ENCODE measurements around the gene RAD18.

Gene RAD18

DNA sequence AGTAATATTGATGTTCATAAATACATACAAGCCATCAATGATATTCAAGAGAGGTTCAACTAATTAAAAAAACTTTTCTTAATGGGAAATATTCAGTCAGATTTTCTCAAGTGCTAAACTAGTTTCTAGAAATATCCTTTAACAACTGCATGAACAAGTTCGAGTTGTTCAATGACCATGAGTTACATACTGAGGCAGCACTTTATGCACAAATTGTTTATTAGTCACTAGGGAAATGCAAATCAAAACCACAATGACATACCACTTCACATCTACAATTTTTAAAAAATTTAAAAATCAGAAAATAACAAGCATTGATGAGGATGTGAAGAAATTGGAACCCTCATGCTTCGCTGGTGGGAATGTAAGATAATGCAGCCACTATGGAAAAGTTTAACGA lies 62.4 kb downstream of the RAD18 start:
- DNase-seq (ENCODE audit: low read depth in 2 of 3, low spot score in 1 of 3) = no peak

DNA sequence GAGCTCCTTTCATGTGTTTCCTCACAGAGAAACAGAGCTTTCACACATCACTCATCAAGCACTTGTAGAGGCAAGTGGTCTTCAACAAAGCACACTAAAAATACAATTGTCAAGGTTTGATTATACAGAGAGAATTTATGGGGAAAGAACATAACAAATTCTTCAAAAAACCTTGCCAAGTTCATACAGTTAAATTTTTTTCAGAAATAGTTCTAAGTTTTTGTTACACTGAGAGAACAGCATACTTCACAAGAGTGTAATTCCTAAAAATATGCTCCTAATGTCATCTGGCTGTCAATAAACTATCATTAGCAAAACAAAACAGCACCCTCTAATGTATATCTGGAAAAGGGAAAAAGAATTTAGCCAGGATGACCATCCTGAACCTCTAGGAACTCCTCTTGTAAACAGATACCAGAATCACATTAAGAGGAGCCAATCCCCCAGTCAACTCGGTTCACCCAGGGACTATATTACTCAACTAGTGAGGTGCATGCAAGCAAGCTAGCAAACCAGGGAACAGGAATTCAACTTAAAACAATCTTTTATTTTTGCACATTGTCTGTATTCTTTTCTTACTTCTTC lies 63.3 kb downstream of the RAD18 start:
- no peak for DNase-seq (ENCODE audit: low read depth in 2 of 3, low spot score in 1 of 3)

DNA sequence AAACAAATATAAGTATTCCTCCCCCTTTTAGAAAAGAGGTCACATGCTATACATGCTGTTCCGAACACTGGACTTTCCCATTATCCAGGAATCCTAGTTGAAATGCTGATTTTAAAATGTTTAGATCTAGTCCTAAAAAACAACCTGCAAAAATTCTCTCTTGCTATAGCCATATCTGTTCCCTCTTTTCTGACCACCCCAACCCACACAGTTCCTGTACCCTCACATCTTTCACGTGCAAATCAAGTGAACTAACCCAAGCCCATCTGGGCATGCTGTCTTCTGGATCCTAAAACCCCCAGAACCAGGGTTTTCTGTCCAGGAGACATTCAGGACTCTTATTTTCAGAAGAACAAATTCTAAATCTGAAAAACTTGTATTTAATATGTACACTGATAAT lies 67.4 kb downstream of the RAD18 start:
- no peak for DNase-seq (ENCODE audit: low read depth in 2 of 3, low spot score in 1 of 3)

DNA sequence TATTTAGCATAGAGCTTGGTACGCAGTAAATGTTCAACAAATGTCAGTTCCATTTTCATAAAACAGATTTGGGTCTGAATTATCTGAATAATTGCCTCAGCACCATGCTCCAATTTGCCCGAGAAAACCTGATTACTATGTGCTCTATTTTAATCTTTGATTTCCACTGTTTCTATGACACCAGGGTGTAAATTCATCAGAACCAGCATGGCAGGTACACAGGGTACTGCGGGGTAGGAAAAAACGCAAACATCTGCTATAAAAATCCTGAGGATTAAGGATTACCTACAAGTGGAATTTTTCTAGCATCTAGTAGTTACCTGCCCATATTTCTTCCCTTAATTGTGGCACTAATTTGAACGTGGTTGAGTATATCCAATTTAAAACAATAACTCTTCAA lies 70.3 kb downstream of the RAD18 start:
- DNase-seq (ENCODE audit: low read depth in 2 of 3, low spot score in 1 of 3) = no peak

DNA sequence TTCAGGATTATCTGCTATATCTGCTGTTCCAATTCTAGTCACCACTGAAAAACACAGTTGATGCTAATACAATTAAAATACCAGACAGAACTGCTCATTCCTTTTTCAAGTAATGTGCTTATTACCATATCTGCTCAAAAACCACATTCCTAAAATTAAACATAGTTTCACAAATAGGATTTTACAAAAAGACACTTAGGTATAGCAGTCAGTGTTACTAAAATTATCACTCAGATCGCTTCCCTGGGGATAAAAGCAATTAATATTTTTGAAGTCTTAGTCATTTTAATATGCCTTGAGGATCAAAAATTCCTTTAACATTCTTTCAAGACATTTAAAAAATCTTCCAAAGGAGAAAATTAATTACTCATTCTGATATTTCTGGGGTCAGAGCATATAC lies 71.5 kb downstream of the RAD18 start:
- no peak for DNase-seq (ENCODE audit: low read depth in 2 of 3, low spot score in 1 of 3)

DNA sequence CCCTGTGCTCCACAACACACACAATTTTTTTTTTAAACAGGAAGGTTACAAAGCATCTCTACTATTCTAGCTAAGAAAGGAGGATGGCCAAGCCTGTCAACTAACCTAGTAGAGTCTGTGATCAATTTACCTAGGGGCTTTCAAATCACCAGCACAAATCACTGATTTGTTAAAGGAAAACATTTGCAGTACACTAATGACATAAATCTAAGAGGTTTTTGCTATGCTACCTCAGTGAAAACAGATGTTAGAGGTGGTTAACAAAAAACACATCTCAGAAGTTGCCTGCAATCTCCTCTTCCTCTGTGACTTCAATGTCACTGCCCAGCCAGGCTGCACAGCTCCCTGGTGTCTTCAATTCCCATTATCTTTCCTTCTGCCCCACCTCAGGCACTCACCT lies 72.0 kb downstream of the RAD18 start:
- no peak for DNase-seq (ENCODE audit: low read depth in 2 of 3, low spot score in 1 of 3)

DNA sequence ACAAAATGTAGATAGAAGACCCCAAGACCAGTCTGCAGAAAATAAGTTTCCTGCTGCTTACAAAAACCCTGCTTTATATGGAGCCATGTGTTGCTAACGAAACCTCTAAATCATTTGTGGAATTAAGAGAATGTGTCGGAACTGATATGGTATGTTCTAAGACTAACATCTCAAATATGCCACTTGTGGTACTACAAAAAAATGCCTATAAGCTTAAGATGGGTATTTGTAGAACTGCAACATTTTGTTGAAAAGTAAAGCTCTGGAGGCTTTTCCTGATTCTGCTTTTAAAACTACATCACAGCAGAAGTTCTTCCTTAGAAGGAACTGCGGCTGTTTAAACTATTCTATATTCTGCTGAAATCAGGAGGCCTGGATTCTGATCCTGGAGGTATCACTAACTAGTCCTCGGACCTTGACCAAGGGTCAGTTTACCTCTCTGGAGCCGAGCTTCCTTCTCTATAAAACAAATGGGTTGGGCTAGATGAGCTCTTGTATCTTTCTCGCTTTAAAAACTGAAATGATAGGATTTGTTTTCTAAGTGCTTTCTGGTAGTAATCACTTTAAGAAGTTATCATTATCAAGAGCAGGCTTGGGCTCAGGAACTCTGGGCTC lies 74.9 kb downstream of the RAD18 start:
- DNase-seq (ENCODE audit: low read depth in 2 of 3, low spot score in 1 of 3) = no peak

DNA sequence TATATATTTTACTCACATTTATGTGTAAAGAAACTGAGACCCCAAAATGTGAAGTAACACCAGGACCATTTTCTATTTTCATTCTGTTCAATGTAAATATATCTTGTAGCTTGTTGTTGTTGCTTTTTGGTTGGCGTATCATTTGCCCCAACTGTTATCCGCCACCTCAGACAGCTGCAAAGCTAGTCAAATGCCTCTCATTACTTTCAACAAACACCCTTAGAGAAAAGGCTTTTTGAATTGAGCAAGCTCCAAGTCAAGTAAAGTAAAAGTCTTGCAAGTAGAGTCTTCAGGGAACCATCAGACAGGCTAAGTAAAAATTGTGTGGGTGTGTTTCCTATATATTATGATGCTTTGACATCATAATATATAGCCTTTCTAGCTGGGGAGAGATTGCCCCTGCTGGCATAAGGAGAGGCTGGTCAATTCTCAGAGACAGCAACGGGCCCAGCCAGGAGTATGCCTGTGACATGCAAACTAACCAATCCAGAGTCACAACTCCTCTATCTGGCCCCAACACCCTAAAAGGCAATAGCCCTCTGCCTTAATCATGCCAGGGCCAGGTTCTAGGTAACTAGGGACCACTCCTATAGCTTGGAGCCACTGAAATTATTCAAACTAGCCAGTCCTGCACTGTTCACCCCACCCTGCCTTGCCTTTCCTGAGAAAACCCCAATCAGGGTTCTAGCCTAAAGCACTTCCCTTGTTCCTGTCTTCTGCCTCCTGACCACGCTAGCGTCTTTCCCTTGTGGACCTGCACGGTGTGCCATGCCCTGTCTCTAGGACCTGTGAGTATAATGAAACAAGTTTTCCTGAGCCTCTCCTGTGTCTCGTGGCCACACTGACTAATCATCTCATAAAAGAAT lies 75.6 kb downstream of the RAD18 start:
- DNase-seq (ENCODE audit: low read depth in 2 of 3, low spot score in 1 of 3) = no peak

DNA sequence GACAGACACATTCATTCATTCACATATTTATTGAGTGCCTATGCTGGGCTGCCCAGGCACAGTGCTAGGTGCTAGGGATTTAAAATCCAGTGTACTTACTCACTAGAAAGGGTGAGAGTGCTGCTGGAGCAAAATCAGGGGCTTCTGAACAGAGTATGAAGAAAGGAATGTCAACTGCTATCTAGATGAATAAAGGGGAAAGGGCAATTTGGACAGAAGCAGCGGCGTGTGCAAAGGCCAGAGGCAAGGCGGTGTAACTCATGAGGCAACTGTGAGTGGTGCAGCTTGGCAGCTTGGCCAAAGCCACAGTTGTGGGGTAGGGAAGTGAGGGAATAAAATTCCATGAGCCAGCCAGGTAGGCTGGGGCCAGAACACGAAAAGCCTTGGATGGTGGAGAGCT lies 76.7 kb downstream of the RAD18 start:
- DNase-seq (ENCODE audit: low read depth in 2 of 3, low spot score in 1 of 3) = no peak

DNA sequence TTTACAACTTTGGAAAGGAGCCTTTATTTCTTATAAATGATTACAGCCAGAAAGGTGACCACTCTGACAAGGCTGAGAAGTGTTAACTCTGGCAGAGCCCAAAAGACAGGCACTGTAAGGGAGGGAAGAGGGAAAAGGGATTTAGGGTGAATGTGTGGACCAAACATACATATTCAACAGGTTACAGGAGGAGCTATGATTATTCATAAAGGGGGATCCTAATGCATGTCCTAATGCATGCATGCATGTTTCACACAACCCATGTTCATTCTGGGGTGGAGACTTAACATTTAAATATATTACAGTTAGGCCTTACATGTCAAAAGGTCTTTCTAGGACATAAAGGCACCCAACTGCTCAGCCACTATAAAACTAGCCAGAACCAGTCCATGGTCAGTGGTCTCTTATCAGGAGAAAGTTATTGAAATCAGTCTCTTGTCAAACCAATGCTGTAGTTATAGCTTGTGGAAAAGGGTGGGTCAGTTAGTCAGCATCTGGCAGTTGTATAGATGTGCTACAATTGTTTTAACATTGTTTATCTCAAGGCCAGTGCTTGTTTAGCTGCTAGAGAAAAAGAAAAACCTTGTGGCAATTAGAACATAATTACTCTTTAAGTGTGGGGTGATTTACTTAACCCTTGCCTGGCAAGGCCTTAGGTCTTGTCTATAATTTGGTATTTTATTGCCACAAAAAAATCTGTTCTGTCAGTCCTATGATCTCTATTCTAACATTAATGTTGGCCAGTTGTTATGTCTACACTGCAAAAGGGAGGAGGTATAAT lies 77.5 kb downstream of the RAD18 start:
- no peak for DNase-seq (ENCODE audit: low read depth in 2 of 3, low spot score in 1 of 3)

DNA sequence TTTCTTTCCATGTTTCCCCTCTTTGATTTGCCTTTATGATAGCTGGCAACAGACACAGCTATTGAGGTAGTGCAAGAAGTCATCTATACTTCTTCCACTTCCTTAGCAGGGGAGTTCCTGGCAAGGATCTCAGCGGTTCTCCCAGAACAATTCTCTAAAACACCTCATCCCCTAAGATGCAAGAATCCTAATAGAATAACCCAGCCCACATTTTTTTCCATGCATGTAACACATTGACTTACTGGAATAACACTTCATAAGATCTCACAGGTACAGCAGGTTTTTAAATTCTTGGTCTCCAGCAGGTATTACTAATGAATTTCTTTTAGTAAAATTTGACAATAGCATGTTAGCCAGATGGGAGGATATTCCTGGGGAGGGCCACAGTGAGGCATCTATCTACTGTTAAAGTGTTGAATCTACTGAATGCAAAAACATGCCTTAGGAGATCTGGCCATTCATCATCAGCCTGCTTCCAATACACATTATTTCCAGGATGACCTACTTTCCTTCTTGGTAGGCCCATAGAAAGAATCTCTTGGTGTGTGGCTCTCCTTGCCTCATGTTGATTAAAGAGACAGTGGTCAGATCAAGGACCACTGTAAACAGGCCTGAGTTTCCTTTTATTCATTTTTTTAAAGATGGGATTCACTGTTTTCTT lies 78.5 kb downstream of the RAD18 start:
- DNase-seq (ENCODE audit: low read depth in 2 of 3, low spot score in 1 of 3) = no peak

DNA sequence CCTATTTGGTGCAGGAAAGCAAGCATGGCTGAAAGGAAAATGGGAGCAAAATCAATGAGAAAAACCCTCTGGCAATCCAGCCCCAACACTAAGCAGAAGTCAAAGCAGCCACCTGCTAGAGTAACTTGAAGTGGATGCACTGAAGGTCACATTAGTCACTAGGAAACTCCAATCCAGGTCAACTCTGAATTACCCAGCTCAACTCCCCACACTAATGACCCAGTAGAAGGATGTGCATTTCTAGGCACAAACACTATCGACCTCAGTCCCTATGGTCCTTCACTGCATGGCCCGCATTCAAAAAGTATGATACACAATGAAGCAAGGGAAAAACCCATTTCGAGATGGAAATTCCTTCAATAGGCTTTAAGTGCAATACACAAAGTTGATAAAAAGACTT lies 80.6 kb downstream of the RAD18 start:
- DNase-seq (ENCODE audit: low read depth in 2 of 3, low spot score in 1 of 3) = no peak

DNA sequence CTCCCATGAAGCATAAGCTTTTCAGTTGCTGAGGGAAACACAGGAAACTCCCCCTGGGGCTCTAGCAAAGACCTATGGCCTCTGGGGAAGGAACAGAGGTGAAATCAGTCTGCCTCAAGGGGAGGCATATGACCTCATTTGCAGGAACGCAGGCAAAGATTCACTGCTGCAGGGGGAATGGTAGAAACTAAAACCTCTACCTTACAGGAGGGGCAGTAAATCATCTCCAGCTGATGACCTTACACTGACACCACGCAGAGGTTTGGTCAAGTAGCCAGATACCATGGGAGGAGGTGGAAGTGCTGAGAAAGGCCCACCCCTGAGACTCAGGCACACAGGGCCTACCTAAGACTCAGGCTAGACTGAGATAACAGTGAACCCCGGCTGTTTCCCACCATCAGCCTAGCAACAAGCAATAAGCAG lies 81.1 kb downstream of the RAD18 start:
- no peak for DNase-seq (ENCODE audit: low read depth in 2 of 3, low spot score in 1 of 3)

DNA sequence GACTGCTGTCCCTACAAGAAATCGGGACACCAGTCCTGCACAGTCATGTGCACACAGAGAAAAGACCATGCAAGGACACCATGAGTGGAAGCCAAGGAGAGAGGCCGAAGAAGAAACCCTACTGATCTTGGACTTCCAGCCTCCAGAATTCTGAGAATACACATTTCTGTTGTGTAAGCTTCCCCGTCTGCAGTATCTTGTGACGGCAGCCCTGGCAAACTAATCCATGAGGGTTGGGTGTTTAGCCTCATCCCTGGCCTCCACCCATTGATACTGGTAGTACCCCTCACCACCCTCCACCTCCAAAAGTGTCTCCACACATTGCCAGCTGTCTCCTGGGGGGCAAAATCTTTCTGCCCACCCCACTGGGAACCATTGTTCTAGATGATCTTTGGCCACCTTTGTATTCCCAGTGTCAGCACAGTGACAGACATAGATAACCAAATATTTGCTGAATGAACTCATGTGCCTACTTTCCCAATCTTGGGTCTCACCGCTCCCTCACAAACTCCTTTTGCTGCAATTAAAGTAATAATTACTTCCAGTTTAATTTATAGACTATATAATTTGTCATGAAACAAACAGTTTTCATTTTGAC lies 83.8 kb downstream of the RAD18 start:
- DNase-seq (ENCODE audit: low read depth in 2 of 3, low spot score in 1 of 3) = no peak

DNA sequence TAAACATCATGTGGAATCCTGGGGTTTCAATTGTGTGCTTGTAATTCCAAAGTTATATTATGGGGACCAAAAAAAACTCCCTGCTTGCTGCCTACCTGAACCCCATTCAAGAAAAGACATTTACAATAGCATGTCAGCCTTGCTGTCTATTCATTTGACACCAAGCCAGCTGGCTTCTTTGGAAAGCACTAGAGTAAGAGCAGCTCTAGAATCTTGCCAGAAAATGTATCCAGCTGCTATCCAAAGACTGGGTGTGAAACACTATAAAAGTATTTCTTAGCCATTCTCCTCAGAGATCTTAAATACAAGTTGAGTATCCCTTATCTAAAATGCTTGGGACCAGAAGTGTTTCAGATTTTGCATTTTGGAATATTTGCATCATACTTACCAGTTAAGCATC lies 87.4 kb downstream of the RAD18 start:
- DNase-seq (ENCODE audit: low read depth in 2 of 3, low spot score in 1 of 3) = no peak

DNA sequence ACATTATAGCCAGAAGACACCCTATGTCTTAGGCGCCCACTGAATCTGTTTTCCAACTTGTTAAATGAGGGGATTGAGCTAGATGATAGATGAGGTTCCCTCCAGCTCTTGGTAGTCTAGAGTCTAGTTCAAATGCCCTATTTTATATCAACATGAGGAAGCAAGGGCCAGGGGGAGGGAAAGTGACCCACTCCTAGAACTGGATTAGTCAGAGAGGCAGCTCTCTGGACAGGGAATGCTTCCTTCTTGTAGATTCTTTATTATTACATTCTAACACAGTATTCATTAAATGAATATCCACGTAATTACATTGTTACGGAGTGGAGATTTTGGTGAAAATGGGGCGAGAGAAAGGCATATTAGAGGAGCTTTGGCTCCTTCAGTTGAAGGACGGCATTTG lies 89.5 kb downstream of the RAD18 start:
- DNase-seq (ENCODE audit: low read depth in 2 of 3, low spot score in 1 of 3) = no peak

DNA sequence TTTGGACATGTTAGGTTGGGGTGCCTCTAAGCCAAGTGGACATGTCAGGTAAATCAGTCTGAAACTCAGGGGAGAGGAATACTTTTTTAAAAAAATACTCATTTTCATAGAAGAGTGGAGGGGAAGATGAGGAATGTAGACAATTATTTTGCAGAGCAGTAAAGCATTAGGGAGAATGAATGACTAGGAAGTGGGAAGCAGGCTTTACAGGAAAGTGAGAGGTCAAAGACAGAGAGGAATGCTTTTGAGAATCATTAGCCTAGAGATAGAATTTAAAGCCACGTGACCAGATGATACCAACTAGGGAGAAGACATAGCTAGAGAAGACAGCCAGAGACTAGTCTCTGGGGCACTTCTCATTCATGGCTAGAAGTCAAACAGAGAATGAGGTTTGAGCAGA lies 91.0 kb downstream of the RAD18 start:
- no peak for DNase-seq (ENCODE audit: low read depth in 2 of 3, low spot score in 1 of 3)

DNA sequence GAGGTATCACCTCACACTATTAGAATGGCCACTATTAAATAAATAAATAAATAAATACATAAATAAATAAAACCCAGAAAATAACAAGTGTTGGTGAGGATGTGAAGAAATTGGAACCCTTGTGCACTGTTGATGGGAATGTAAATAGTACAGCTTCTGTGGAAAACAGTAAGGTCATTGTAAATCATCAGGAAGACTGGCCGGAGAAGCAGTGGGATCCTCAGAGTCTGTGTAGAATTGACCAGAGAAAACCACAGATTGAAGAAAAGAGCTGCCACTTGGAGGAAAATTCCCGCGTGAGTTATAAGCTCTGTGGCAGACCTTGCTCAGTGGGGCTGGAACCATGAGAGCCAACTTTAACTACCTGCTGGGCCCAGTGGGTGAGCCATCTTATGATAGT lies 92.0 kb downstream of the RAD18 start:
- no peak for DNase-seq (ENCODE audit: low read depth in 2 of 3, low spot score in 1 of 3)

DNA sequence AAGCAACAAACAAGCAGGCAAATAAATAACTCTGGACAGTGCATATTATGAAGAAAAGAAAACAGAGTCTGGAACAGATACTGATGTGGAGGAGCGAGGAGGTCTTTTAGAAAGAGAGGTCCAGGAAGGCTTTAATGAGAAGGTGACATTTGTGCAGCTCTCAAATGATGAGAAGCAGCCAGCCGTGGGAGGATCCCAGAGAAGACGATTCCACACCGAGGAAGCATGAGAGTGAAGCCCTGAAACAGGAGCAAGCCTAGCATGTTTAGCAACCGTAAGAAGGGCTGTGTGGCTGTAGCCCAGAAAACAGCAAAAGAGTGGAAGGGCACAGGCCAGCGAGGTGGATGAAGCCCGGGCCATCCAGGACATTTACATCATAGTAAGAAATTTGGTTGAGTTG lies 93.1 kb downstream of the RAD18 start:
- no peak for DNase-seq (ENCODE audit: low read depth in 2 of 3, low spot score in 1 of 3)

DNA sequence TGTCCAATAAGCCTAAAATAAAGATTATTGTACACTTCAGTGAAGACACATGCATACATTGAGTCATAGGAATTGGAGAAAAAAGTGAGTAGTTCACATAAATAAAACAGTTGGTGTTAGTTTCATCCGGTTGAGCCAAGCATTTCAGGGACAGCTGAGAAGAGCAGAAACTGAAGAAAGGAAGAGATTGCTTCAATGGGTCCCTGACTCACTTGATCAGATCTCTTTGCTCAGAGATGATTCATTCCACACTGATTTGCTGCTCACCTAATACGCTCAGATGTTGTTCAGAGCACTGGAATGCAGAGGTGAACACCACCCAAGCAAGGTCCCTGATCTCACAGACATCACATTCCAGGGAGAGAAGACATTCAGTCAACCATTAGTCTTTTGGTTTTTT lies 93.7 kb downstream of the RAD18 start:
- DNase-seq (ENCODE audit: low read depth in 2 of 3, low spot score in 1 of 3) = no peak

DNA sequence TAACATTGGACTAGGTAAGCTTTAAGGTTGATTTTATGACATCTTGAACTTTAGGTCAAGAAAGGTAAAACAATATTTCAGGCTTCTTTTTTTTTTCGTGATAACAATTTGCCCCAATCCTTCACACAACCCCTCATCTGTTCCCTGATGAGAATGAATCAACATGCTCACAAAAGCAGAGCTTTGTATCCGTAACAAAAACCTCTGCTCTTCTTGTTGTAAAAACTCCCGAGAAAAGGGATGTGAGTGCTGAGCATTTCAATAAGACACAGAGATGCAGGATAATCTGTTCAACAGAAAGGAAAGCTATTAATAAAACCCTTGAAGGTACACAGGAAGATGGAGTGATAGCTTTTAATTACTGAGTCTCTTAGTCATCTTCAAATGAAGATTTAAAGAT lies 94.3 kb downstream of the RAD18 start:
- no peak for DNase-seq (ENCODE audit: low read depth in 2 of 3, low spot score in 1 of 3)
